ENCODE results near the gene NOC4L.
"Not testable (repeated sequence)": the region's sequence is repeated elsewhere in the genome, so short reads cannot be mapped to it uniquely, and the experiment has no call there.

The NOC4L gene

GRCh38 chr12:132124766-132125425 is 19.4 kb upstream of the NOC4L start:
- DNase-seq: no peak

DNA sequence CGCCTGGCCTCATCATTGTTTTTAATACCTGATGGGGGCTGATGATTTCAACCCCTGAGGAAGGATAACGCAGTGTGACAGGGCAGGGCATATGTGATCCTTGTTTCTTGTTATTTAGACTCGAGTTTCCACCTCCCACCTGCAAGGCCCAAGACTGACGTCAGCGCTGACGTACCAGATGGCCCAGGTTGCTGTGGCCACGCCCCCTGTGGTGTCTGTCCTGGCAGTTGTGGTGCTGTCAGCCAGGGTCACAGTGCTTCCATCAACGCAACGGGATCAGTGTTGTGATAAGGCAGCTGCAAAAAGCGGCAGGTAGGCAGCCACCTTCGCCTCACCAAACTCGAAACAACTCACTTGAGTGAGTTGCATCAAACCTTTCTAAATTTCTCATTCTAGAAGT is 18.5 kb upstream of the NOC4L start:
- no peak for DNase-seq

DNA sequence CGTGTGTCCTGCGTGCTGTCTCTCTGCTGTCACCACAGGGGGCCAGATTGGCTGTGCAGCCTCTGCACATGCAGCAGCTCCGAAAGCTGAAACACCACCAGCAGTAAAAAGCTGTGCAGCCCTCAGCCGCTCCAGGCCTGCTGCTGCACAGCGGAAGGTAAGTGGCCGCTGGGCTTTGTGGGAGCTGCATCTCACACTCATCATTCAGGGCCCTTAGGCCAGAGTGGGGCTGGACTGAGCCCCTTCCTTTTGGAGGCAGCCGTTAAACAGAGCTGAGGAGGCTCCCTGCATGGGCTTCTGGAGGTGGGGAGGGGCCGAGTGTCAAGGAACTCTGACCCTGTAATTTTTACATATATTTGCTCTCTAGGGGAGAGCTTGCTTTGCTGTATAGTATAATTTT is 17.2 kb upstream of the NOC4L start:
- no peak for DNase-seq

DNA sequence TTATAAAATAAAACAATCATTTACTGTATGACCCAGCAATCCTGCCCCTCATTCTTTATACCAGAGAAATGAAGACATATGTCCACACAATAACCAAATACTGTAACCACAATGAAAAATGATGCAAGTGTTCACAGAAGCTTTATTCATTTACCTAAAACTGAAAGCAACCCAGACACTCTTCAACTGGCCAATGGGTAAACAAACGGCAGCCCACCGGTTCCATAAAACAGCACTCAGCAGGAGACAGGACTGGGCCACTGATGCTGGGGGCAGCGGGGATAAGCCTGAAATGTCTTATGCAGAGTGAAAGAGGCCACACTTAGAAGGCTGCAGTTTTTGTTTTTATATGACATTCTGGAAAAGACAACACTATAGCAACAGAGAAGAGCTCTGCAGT is 15.2 kb upstream of the NOC4L start:
- no peak for DNase-seq

- DNase-seq: no peak
Observed at GRCh38 chr12:132130690-132131089, 13.6 kb upstream of the NOC4L start.

- no peak for DNase-seq
Observed at GRCh38 chr12:132131229-132131628, 13.0 kb upstream of the NOC4L start.

DNA sequence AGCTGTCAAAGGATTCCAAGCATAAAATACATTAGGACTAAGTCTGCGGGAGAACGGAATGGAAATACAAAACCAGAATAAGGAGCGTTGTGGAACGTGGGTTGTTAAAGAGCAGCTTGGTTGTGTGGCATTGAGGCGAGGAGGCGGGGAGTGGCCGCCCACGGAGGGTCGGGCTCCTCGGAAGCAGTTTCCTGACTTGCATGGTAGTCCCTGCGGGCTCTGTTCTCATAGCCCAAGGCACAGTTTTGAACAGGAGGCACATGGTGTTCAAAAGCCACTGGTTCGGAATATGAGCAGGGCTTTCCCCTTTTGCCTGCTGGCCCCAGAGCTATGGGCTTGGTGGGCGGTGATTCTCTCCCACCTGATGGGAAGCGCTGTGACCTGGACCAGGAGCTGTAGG is 12.3 kb upstream of the NOC4L start:
- DNase-seq: no peak

- no peak for DNase-seq
Observed at GRCh38 chr12:132132609-132133430, 11.4 kb upstream of the NOC4L start.

DNA sequence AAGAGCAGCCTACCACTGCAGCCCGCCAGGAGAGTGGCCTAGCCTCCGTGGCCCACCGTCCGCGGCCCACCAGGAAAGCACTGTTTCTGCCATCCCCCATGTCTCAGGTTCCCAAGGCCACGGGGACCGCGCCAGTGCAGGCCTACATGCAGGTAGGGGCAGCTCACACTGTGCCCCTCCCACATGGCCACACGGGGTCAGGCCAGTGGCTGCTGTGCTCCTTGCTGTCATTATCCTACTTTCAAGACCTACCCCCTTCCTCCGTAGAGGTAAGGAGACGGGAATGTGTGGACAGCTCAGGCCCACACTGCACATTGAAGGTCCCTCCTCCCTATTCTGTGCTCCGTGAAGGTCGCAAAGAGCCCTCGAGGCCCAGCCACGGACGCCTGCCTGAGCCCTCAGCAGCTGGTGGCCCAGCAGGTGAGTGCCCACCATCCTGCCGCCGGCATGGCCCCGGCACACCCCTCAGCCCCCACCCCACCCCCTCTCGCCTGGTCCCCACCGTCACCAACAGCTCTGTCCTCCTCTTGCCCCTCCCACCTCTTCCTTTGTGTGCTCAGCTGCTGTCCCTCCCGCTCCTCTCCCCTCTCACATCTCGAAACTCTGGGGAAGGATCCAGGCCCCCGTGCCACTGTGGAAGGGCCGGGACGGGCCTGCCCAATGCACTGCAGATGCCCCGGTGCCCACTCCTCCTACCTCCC is 10.2 kb upstream of the NOC4L start:
- no peak for DNase-seq

DNA sequence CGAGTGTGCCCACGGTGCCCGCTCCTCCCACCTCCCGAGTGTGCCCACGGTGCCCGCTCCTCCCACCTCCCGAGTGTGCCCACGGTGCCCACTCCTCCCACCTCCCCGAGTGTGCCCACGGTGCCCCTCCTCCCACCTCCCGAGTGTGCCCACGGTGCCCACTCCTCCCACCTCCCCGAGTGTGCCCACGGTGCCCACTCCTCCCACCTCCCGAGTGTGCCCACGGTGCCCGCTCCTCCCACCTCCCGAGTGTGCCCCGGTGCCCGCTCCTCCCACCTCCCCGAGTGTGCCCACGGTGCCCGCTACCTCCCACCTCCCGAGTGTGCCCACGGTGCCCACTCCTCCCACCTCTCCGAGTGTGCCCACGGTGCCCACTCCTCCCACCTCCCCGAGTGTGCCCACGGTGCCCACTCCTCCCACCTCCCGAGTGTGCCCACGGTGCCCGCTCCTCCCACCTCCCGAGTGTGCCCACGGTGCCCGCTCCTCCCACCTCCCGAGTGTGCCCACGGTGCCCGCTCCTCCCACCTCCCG is 9.5 kb upstream of the NOC4L start:
- not testable (repeated sequence) for DNase-seq

- DNase-seq: not testable (repeated sequence)
Observed at GRCh38 chr12:132136226-132136625, 8.0 kb upstream of the NOC4L start.

DNA sequence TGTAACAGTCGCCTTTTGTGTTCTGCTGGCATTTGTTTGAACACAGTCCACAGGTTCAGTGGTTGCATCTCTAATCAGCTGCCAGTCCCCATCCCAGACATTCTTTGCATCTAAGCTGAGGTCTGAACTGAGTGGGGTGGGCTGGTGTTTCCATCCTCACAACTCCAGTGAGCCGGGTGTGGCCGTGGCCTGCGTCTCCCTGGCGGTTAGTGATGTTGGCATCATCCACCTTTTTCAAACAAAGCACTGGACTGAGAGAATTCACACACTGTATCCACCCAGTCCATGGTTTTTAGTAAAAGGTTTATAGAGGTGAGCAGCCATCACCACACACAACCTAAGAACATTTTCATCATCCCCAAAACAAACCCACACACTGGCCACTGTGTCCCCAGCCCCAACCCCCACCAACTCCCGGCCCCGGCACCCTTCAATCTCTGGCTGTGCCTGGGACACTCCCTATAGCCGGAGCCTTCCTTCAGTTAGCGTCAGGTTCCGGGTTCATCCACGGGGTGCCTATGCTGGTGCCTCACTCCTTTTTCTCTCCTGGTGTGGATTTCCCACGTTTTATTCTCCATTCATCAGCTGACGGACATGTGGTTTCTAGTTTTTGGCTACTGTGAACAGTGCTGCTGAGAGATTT is 6.7 kb upstream of the NOC4L start:
- DNase-seq: no peak

GRCh38 chr12:132138941-132139871 is 5.1 kb upstream of the NOC4L start:
- DNase-seq: no peak

DNA sequence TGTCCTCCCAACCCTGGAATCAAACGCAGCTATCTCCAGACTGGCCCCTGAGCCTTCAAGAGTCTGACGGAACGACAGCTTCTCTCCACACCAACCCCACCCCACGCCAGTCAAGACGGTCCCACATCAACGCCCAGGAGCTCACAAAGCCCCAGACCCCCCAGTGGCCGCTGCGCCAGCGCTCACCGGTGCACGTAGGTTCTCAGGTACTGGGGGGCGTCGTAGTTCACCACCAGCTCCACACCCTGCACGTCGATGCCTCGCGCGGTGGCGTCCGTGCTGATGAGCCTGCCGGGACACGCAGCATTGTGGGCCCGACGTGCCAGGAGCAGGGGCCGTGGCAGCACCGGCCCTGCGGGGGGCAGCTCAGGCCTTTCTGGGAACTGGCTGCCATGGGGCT is 4.3 kb upstream of the NOC4L start:
- DNase-seq: no peak

GRCh38 chr12:132140501-132140900 is 3.8 kb upstream of the NOC4L start:
- no peak for DNase-seq

DNA sequence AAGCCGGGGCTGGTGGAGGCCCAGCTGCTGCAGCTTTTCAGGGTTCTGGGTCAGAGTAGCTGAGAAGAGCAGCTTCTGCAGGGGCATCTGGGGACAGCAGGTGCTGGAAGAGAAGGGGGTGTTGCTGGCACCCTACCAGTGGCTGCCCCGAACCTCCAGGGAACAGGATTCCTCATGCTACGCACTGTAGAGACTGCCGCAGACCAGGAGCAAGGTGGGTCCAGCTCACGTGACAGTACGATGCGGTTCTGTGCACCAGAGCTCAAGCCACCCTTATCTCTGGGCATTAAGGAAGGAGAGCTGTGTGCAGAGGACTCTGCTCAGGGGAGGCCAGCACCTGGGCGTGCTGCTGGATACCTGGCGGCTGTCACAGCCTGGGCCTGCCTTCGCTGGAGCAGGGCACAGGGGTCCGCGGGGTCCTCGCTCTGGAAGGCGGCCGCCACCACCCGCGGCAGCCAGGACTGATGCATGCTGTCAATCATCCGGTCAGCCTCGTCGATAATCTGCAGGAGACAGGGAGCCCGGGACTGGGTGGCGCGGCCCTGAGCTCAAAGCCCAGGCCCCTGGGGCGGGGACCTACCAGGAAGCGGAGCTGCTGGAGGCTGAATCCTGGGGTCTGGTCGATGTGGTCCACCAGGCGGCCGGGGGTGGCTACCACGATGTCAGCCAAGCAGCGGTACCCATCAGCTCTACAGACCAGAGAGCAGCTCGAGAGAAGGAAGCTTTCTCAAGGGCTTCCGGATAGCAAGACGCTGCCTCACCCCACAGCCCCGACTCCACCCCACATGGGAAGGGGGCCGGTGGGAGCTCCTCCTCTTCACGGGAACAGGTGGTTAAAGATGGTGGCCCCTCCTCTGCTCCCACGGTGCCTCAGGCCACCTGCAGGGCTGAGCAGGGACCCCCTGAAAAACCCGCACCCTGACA is 3.1 kb upstream of the NOC4L start:
- DNase-seq: no peak

GRCh38 chr12:132141976-132142678 is 2.1 kb upstream of the NOC4L start:
- no peak for DNase-seq

DNA sequence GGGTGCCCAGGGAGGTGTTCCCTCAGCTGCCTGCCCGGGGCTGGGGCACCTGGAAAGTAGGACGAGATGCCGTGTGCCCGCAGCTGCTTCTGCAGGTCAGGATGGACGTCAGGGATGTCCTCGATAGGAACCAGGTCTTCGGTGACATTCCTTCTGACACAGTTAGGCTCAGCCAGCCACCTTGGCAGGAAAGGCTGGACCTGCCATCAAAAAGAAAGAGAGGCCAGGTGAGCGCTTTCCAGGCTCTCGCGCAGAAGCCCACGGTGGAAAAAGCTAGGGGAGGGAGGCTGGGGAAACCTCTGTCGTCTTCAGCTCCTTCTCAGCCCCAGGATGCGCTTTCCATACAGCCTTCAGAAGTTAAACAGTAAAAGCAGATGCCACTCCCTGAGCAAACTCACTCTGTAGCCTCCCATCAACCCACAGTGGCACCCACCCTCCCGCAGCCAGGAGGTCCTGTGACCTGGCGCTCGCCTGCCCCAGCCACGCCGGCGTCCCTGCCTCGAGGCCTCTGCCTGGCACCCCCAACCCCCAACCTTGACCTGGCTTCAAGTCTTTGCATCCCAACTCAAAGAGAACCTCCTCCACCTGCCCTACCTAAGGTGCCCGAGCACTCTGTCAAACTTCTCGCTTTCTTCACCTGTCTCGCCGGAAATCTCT is 1.4 kb upstream of the NOC4L start:
- DNase-seq: no peak

GRCh38 chr12:132143336-132144071 is 753 bp upstream of the NOC4L start:
- no peak for DNase-seq
